HG03196 (cell line): ENCODE results near the gene NR1I2.

ENCODE experiments used
- ATAC-seq: cut with Tn5 transposase; IDR thresholded peaks from one replicate; pipeline ENCODE4 v1.9.1; 2021; ENCODE audit not compliant: unreplicated experiment

Gene NR1I2

DNA sequence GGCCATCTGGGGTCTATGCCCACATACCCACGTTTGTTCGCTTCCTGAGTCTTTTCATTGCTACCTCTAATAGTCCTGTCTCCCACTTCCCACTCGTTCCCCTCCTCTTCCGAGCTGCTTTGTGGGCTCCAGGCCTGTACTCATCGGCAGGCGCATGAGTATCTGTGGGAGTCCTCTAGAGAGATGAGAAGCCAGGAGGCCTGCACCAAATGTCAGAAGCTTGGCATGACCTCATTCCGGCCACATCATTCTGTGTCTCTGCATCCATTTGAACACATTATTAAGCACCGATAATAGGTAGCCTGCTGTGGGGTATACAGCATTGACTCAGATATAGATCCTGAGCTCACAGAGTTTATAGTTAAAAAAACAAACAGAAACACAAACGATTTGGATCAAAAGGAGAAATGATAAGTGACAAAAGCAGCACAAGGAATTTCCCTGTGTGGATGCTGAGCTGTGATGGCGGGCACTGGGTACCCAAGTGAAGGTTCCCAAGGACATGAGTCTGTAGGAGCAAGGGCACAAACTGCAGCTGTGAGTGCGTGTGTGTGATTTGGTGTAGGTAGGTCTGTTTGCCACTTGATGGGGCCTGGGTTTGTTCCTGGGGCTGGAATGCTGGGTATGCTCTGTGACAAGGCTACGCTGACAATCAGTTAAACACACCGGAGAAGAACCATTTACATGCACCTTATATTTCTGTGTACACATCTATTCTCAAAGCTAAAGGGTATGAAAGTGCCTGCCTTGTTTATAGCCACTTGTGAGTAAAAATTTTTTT lies 35.9 kb downstream of the NR1I2 start:
- ATAC-seq = no peak

- no peak for ATAC-seq
Measured at GRCh38 chr3:119818937-119819336, 37.0 kb downstream of the NR1I2 start.

GRCh38 chr3:119819806-119820205 lies 37.9 kb downstream of the NR1I2 start:
- no peak for ATAC-seq

- no peak for ATAC-seq
Measured at GRCh38 chr3:119825820-119826219, 43.9 kb downstream of the NR1I2 start.

DNA sequence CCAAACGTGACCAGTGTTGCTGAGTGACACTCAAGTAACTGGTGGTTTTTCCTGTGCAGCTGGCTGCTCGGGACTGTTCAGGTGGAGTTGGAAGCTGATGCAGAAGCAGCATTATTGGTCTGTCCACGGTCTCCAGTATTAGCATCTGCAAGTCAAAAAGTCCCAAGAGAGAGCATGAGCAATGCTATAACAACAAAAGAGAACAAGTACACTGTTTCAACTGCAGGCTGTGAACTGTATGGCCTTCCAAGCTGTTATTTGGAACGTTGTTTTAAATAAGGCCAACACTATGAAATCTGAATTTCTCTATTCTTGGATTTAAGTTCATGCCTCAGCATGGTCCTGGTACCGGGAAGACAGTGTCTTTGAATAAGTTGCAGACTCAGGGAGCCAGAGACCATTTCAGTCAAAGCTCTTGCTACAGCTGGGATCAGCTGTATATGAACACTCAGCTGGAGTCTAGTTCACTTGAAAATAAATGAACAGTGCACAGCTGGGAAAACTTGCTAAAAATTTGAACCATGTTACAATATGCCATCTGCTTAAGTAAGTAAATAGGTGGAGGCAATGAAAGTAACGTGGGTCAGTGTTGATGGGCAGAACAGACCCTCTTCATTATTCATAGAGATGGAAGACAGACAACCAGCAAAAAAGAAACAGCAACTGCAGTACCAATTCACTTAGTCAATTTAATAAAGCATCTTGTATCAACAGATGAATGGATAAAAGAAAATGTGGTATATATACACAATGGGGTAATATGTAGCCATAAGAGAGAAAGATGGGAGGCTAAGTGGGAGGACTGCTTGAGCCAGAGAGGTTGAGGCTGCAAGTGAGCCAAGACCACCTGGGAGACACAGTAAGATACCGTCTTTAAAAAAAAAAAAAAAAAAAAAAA lies 45.1 kb downstream of the NR1I2 start:
- ATAC-seq = no peak

DNA sequence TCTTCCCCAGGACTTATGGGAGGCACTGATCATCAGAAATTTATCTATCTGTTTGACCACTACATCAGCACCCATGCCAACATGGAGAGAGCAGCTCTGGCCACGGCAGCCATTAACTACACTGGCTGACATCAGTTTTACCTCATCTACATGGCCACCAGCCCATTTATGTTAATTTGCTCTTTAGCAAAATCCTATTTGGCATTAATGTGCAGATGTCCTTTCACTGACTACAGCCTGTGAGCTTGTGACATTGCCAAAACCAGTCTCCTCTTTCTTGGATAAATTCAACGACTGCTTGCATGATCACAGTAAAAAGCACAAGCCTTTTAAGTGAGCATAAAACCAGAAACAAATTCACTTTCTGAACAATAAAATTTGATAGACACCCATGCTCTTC lies 47.5 kb downstream of the NR1I2 start:
- no peak for ATAC-seq

GRCh38 chr3:119831022-119831421 lies 49.1 kb downstream of the NR1I2 start:
- no peak for ATAC-seq

DNA sequence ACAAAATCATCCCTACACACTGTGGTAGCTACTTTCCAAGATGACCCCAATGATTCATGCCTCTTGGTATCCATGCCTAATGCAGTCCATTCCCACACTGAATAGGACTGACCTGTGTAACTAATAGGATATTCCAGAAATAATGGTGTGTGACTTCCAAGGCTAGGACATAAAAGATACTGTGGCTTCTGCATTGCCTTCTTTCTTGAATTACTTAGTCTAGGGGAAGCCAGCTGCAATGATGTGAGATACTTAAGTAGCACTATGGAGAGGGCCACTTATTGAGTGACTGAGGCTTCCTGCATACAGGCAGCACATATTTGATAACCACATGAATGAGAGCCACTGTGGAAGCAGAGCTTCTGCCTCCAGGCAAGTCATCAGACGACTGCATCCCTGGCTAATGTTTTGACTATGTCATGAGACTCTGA lies 50.1 kb downstream of the NR1I2 start:
- ATAC-seq = no peak

GRCh38 chr3:119834754-119835370 lies 53.0 kb downstream of the NR1I2 start:
- ATAC-seq = no peak

- ATAC-seq = no peak
Measured at GRCh38 chr3:119835556-119835955, 53.7 kb downstream of the NR1I2 start.

DNA sequence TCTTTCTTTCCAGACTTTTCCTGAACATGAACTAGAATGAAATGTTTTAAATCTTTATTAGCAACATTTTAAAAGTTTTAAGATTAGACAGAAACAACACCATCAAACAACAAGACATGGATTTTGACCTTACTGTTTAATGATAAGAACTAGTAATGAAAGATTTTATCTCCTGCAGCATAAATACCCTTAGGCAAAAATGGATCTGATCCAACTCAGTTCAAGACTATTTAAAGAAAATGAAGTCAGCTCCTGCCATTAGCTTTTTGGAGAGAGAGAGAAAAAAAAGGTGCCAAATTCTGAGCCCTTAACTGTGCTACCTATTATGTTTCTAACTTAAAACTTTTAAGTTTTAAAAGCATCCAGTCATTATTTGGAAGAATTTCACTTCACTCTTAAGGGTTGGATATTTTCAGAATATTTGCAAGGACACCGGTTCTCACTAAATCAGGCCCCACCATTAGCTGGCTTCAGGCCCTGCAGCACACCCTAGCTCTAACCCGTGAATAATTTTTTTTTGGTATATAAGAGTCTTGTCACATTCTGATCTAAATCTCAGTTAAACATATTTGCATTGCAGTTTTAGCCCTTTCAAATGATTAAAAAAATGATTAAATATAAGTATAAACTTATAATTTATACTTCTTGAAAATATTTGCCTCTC lies 60.0 kb downstream of the NR1I2 start:
- ATAC-seq = no peak

DNA sequence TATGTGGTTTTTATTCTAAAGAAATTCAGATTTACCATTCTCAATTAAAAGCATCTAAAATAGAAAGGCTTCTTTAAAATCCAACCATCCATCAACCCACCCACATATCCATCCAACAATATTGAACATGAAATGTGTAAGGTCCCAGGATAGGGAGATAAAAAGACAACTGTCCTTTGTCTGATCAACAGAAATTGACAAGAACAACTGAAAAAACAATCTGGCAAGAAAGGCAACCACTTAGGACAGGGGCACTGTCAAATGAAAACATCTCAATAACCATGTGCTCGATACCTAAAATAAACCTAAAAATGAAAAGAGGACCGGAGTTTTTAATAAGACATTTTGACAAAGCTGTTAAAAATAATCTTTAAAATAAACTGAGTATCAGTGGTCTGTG lies 67.2 kb downstream of the NR1I2 start:
- ATAC-seq = no peak

- no peak for ATAC-seq
Measured at GRCh38 chr3:119856695-119857094, 74.8 kb downstream of the NR1I2 start.

- no peak for ATAC-seq
Measured at GRCh38 chr3:119858957-119859356, 77.1 kb downstream of the NR1I2 start.

DNA sequence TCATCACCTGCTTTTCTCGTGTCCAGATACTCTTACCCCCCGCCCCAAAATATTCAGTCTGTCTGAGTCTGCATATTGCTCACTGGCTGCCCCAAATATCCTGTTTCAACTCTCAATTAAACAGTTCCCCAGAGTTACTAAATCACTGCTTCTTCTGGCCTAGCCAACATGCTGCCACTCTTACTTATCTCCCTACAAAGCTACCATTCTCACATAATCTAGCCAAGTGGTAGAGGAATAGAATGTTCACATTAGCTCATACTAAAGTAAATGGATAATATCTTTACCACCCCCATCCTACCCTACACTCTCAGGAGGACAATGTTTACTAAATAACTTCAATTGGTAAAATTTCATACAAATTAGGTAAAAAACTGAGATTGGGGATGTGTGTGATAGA lies 77.8 kb downstream of the NR1I2 start:
- ATAC-seq = no peak

GRCh38 chr3:119861681-119862080 lies 79.8 kb downstream of the NR1I2 start:
- ATAC-seq = no peak

DNA sequence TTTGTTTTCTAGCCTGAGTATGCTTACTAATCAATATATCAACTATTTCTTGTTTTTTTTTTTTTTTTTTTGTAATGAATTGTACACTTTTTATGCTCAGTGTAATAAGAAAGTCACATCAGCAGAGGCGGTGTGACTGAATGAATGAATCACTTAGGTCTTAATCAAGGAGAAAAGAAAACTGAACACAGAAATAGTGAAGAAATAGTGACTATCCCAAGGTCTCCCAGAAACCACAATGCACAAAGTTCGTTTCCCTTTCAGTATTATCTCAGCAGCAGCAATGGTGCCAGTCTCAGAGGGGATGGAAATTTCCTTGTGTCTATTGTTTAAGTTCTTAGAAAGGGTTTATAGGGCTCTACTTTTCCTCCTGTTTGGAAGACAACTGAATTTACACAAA lies 80.7 kb downstream of the NR1I2 start:
- no peak for ATAC-seq

- no peak for ATAC-seq
Measured at GRCh38 chr3:119864476-119864875, 82.6 kb downstream of the NR1I2 start.
